Measurements from ENCODE around the gene DYNLT4.

- TF ChIP-seq, protein P1, sequence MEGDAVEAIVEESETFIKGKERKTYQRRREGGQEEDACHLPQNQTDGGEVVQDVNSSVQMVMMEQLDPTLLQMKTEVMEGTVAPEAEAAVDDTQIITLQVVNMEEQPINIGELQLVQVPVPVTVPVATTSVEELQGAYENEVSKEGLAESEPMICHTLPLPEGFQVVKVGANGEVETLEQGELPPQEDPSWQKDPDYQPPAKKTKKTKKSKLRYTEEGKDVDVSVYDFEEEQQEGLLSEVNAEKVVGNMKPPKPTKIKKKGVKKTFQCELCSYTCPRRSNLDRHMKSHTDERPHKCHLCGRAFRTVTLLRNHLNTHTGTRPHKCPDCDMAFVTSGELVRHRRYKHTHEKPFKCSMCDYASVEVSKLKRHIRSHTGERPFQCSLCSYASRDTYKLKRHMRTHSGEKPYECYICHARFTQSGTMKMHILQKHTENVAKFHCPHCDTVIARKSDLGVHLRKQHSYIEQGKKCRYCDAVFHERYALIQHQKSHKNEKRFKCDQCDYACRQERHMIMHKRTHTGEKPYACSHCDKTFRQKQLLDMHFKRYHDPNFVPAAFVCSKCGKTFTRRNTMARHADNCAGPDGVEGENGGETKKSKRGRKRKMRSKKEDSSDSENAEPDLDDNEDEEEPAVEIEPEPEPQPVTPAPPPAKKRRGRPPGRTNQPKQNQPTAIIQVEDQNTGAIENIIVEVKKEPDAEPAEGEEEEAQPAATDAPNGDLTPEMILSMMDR (IDR thresholded peaks at IDR 0.05): no peak
- TF ChIP-seq POLR2AphosphoS5 (IDR thresholded peaks at IDR 0.05) (no peak), EP300 (IDR thresholded peaks at IDR 0.05; ENCODE audit: low read depth) (no peak)
Measured at GRCh38 chr1:44790968-44791801, 16.0 kb downstream of the DYNLT4 start.
